NCI-H510A treated with DMSO at 0.1 percent for 48 hours (cell line): ENCODE data around the gene DYNLT2.

ENCODE experiments used
- DNase-seq: peaks from one replicate; lab custom pipeline; 2025; lab: John Stamatoyannopoulos, UW

Gene DYNLT2

DNA sequence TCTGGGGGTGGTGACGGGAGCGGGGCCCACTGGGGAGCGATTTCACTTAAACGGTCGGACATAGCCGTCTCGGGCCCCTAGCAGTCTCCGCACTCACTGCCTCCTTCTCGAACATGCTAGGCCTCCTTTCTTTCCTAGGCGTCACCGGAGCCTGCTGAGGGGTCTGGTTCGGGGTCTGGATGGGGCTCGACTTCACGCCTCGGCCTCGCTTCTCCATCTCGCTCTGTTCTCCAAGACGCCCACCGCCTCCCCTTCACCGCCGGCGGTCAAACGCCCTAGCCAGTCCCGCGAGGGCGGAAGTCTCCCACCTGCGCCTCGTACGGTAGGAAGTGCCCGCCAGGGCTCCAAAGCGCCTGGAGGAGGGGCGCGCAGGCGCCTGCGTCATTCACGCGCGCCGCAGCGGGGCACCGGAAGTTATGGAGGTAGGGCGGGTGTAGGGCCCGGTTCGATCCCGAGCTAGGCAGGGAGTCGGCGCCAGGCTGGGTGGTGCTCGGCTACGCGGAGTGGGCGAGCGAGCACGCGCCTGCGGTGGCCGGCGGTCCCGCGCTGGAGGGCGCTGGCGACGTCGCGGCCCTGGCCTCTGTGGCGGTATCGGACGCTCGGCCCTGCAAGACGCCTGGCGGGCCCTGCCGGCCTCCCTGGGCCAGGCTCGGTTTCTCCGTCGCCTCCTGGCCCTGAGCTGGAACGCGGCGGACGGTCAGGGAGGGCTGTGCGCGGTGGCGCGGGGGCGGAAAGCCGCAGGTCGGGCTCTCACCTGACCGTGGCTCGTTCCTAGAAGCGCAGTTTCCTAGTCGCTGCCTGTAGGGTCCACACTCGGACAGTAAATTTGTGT lies at the start of gene DYNLT2, which contains the start of gene ERMARD:
DYNLT2 (minus strand) TSS at position 331 of the 832 bp plus-strand sequence; CDS start at position 217, 114 bp downstream.
ERMARD (plus strand) TSS at position 381 of the 832 bp plus-strand sequence; CDS start at position 417, 36 bp downstream.
- peak; percentile 60 for DNase-seq

GRCh38 chr6:169800668-169801395 lies 49.5 kb upstream of the DYNLT2 start:
- peak; percentile 49 for DNase-seq

- DNase-seq, result no peak
Observed at GRCh38 chr6:169800116-169800667, 48.8 kb upstream of the DYNLT2 start.

DNA sequence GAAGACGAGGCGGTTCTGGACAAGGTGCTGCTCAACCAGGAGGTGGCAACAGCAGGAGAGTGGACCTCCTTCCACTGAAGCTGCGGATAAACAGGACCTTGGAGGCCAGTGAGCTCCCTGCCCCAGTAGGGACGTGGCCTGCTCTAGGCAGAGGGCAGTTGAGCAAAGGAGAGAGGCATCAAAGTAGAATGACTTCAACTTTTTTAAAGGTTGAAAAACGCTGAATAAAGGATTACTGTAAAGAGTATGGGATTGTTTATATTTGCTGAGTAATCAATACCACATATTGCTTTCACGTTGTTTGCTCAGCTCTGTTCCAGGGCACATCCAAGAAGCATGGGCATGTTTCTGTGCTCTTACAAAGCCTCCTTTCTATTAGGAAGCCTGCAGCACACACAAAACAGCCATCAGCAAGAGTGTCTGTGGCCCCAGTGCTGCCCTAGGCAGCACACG lies 48.1 kb upstream of the DYNLT2 start:
- DNase-seq, result peak; percentile 9

DNA sequence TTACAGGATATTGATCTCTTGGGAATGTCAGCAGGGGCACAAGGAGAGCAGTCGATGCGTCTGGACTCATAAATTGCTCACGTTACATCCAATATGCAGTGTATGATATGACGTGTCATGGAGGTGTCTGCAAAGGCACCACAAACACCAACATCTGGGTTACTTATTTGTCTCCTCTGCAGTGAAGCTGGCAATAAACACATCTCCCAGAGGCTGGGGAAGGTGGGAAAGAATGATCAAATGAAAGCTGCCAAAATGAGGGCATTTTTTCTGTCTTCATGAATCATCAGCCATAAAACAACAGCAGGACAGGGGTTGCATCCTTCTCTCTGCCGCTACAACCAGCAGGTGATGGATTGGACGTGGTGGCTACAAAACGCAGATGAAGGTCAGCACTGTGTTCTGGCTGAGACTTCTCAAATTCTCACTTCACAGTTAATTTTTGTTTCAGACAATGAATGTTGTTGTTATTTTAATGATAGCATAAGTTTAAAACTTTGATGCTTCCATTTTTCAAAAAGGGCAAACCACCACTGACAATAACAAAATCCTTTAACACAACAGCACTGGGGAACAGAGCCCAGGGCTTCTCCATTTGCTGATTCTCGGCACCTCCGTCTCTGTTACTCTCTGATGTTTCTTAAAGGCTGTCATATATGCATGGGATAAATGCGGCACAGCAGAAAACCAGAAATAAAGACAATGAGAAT lies 47.5 kb upstream of the DYNLT2 start:
- no peak for DNase-seq

DNA sequence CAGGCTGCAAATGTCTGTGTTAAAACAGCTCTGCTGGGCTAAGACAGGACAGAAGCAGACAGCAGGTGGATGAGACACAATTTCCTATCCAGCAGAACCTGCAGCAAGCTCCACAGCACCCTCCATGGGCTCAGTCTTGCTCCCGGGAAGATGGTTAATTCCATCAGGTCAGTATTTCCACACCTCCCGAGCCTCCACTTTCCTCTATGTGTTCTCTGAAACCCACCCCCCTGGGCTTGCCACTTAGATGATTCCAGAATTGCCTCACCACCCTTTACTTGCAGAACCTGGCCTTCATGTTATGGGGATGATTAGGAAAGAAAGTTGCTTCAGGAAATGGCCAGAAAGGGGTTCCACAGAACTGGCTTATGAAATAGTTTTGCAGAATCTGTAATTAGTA lies 43.8 kb upstream of the DYNLT2 start:
- no peak for DNase-seq

DNA sequence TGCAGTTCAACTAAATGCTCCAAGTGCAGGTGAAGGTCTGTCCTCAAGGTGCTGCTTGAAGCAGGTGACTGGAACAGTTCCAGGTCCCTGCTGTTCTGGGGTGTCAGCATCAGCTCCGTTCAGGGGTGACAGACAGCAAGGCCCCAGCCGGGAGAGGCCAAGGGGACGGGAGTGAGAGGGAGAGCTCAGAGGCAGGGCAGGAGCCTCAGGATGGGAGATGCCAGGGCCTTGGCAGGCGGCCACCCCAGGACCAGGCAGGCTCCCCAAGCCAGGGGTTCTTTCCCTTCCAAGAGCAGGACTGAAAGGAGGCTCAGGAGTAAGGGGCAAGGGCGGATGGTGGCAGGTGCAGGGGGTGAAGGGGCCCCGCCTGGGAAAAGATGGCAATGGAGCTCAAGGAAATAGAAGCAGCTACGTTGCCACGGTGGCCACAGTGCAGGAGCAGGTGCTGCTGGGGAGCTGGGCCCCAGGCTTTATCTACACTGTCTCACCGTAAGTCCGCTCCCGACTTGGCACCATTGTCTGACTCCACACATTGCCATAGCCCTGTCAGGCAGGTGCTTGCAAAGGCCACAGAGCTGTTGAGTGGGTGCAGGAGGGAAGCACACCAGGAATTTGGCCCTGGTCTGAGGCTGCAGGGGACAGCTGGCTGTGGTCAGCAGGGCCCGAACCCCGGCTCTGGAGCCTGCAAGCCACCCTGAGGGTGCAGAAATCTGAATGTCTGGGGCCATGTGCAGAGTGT lies 43.1 kb upstream of the DYNLT2 start:
- DNase-seq, result peak; percentile 6

DNA sequence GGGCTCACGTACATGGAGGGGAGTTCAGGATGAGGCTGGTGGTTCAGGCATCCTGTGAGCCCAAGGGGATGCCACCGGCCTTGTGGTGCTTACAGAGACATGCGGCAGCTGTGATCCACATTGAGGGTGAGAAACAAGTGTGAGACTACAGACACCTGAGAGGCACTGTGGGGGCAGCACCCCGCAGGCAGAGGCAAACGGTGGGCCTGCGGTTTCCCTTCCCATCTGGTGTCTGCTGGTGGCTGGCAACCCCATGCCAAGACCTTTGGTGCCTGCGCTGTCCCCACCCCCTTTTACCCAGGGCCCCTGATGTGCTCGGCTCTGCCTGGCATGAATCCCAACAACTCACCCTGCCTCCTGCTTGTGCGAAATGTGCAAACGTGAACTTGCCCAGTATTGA lies 42.0 kb upstream of the DYNLT2 start:
- no peak for DNase-seq

- DNase-seq, result no peak
Observed at GRCh38 chr6:169792306-169793015, 41.1 kb upstream of the DYNLT2 start.

DNA sequence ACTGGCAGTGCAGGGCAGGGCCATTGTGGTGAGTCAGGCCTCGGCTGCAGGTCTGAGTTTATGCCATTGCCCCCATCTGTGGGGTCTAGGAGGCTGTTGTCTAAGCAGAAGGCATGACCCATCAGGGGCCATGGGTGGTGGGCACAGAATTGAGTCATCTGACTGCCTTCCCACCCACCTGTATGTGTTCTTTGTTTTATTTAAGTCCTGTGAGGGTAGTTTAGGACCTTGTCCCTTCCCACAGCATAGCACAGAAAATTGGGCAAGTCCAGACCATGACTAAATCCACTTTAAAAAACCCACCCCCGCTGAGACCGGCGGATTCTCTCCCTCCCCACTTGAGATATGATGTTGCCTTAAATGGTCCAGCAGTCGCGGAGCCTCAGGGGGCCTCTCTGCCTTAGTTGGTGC lies 40.4 kb upstream of the DYNLT2 start:
- no peak for DNase-seq

- DNase-seq, result peak; percentile 83
Observed at GRCh38 chr6:169789944-169790927, 38.9 kb upstream of the DYNLT2 start.

GRCh38 chr6:169789146-169789943 lies 38.0 kb upstream of the DYNLT2 start:
- DNase-seq, result peak; percentile 3

DNA sequence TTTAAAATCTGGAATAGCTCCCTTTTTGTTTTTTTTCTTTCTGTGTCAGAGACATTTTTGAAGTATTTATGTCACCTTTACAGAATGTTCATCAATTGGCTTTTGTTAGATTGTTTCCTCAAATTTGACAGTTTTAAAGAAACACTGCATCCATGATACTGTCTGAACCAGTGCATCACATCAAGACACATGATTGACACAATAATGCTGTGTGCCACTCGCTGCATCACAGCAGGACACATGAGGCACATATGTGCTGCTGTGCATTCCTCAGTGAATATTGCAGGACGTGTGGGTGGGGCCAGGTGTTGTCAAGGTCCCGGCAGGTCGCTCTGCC lies 37.4 kb upstream of the DYNLT2 start:
- no peak for DNase-seq

DNA sequence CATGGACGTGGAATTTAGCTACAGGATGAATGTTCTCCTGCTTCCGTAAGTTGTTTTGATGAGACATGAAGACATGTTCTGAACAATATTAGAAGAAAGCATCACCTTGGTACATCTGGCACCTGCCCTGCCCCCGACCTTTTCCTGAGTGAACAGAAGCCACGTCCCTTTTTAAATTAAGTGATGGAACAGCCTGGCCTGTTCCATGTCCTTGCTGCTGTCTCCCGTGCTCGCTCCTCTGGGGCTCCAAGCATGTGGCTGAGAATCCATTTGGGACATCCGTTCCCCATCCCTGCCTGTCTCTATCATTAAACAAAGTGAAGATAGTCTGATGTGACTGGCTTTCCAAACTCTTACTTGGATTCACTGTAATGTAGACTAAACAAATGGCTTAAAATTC lies 36.4 kb upstream of the DYNLT2 start:
- DNase-seq, result no peak

DNA sequence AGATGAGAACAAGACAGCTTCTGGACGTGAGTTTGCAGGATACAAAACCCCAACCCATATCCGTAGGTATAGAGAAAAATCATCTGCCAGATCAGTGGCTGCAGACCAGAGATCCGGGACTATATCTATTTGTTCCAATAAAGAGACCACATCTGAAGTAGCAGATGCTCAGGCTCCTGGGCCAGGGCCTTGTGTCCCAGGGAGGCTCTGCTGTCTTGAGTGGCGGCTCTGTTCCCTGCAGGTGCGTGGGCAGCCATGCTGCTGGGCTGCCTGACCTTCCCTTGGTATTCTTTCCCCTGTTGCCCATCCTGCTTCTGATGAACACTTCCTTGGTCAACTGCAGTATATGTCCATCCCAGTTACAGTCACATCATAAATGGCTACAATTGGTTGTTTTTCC lies 35.0 kb upstream of the DYNLT2 start:
- DNase-seq, result no peak

- no peak for DNase-seq
Observed at GRCh38 chr6:169785566-169785965, 34.2 kb upstream of the DYNLT2 start.

- no peak for DNase-seq
Observed at GRCh38 chr6:169784821-169785340, 33.5 kb upstream of the DYNLT2 start.
